Measurements from ENCODE around the gene TRIM10. TPM values are rescaled to one million over a fixed set of nuclear protein-coding genes. Genes with fewer than 3 reads are reported as not detected.

The TRIM10 gene
- total and polyA plus RNA-seq, 2 donors (not counting 1 experiment from before 2014, with no cell fraction given), result not detected

DNA sequence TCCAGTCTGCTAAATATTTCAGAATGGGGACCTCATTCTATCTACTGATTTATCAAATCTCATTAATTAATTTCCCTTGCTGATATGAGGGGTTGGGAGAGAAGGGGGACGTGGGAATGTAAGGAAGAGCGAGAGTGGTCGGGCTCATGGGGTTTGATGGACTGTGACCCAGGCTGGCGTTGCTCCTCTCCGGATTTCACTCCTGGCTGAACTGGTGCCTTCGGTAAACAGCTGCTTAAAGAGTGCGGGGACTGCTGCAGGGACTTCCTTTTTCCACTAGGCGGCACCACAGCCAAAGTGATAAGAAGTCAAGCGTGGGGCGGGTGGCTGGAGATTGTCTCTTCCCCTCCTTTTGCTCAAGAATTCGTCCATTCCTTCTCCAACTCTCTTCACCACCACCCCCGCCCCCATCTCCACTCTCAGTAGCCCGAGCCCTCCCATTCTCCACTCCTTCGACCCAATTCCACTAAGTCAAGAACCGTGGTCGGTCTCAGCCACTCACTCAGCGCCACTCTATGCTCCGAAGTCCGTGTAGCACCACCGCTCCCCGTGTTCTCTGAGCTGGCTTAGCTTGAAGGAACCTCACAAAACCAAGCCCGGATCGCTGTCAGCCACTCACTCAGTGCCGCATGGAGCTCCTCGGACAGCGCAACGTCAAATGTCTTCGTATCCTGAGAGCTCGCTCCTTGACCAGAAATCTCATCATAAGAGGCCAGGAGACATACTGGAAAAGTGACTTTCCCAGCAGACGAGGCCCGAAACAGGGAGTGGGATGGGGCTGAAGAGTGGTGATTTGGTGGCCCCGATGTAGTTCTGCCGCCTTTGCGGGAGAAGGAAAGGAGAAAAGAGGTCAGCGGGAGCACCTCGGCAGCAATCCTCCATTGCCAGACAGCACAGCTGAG is 57.8 kb downstream of the TRIM10 start:
- Histone ChIP-seq H3K36me3 (replicated peaks in 1 of 2; ENCODE audit: control extremely low read depth in 1 of 2, control insufficient read depth in 1 of 2, extremely low read depth in 1 of 2, insufficient read depth in 2 of 2, low read length in 1 of 2) (no peaks in the 10 kb centered on the region), H3K9me3 (ENCODE audit: control extremely low read depth in 1 of 3, control insufficient read depth in 2 of 3, insufficient read depth in 1 of 3, low read length in 2 of 3) (peaks cover 0 to 15% (median 0%) of the 10 kb centered on the region in 3 donors), H4K20me1 (ENCODE audit: control insufficient read depth, insufficient read depth, low read length, poor library complexity, severe bottlenecking) (no peaks in the 10 kb centered on the region), H3K27ac (ENCODE audit: low read length in 2 of 2) (peak overlapping the region in 1 of 2 donors; percentile 22), H3K9ac (ENCODE audit: low read length) (peak overlapping the region; percentile 60), H3K4me2 (replicated peaks; ENCODE audit: low read depth, low read length, poor library complexity, severe bottlenecking) (peak overlapping the region; percentile 82), H2AFZ (ENCODE audit: insufficient read depth, low read depth, low read length, poor library complexity, severe bottlenecking) (peak overlapping the region; percentile 82), H3K4me1 (ENCODE audit: control insufficient read depth in 2 of 2, insufficient read depth in 2 of 2, low read length in 2 of 2) (peaks cover 37 to 40% of the 10 kb centered on the region in 2 donors), H3K79me2 (ENCODE audit: control insufficient read depth, insufficient read depth, low read length) (no peaks in the 10 kb centered on the region), H3K4me3 (ENCODE audit: control extremely low read depth in 1 of 5, extremely low read depth in 1 of 5, insufficient read depth in 1 of 5, low read depth in 2 of 5, low read length in 4 of 5) (peak overlapping the region in 4 of 5 experiments; percentile 44 to 64 (median 54)), H3K27me3 (replicated peaks in 1 of 4; ENCODE audit: control extremely low read depth in 1 of 4, control insufficient read depth in 3 of 4, insufficient read depth in 4 of 4, low read length in 3 of 4) (peaks cover 3 to 65% (median 51%) of the 10 kb centered on the region in 4 experiments)
- H3K27me3 Mint-ChIP-seq, result peaks cover 52% of the 10 kb centered on the region
- POLR2A ChIA-PET, result interaction anchor here (0.8 to 2.1 kb wide), 4 partner anchors 27 to 138 kb away, joined by 3 to 10 read pairs (median 5); partner anchors contain the start of gene POLR1H
- intact Hi-C loops (cut with micrococcal nuclease), result loop anchor here (1.0 to 10.0 kb wide), 8 partner anchors 28 to 294 kb away; partner anchors contain the start of genes PPP1R11, TRIM26 and TRIM39
- H3K27ac Mint-ChIP-seq, result peak overlapping the region; percentile 59
- TF ChIP-seq, protein P1, sequence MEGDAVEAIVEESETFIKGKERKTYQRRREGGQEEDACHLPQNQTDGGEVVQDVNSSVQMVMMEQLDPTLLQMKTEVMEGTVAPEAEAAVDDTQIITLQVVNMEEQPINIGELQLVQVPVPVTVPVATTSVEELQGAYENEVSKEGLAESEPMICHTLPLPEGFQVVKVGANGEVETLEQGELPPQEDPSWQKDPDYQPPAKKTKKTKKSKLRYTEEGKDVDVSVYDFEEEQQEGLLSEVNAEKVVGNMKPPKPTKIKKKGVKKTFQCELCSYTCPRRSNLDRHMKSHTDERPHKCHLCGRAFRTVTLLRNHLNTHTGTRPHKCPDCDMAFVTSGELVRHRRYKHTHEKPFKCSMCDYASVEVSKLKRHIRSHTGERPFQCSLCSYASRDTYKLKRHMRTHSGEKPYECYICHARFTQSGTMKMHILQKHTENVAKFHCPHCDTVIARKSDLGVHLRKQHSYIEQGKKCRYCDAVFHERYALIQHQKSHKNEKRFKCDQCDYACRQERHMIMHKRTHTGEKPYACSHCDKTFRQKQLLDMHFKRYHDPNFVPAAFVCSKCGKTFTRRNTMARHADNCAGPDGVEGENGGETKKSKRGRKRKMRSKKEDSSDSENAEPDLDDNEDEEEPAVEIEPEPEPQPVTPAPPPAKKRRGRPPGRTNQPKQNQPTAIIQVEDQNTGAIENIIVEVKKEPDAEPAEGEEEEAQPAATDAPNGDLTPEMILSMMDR (IDR thresholded peaks at IDR 0.05), result peak; percentile 92
- no peak for TF ChIP-seq EZH2 (IDR thresholded peaks at IDR 0.05; ENCODE audit: borderline replicate concordance, insufficient read depth, low read depth, low read length, poor library complexity, severe bottlenecking)
- CTCF ChIA-PET, result interaction anchor here (0.7 to 4.0 kb wide), 23 partner anchors 9 to 449 kb away, joined by 3 to 194 read pairs (median 5); partner anchors contain the start of genes POLR1H, PPP1R11, TRIM26 and TRIM39
- ATAC-seq (ENCODE audit: low read depth) (peak; percentile 82), DNase-seq (peak; percentile 92)
- H3K4me3 Mint-ChIP-seq, result peak overlapping the region; percentile 91
- no peaks in the 10 kb centered on the region for H3K9me3 Mint-ChIP-seq (ENCODE audit: insufficient read depth)
- 5% methylated on average over 29 of the region's 36 CpGs for WGBS (ENCODE audit: insufficient coverage)
- H3K4me1 Mint-ChIP-seq, result peaks cover 32% of the 10 kb centered on the region

All from B cell (primary cell).